RWPE1 (cell line): ENCODE data around the gene SLC7A1.

Source experiments
- CTCF ChIA-PET: fragments of 350-600 bp; sonication (Branson Sonifier 250); formaldehyde crosslinking; extraction: SDS; loops from one replicate; lab custom pipeline; 2021; lab: Yijun Ruan, JAX
- POLR2A ChIA-PET: fragments of 400-600 bp; formaldehyde crosslinking; extraction: SDS; loops from one replicate; lab custom pipeline; 2020; ENCODE audit warnings: antibody characterized with exemption; ENCODE audit not compliant: low non-redundant PET; lab: Yijun Ruan, JAX
- DNase-seq: peaks from one replicate; pipeline ENCODE4 v3.0.0; 2012; ENCODE audit warnings: low spot score
- H3K27ac ChIP-seq: fragments of 450-650 bp; 2 replicates; pipeline ENCODE4 v1.5.1; 2017
- CTCF ChIP-seq: fragments of 450-650 bp; conservative IDR thresholded peaks from 2 replicates; pipeline ENCODE4 v1.5.1; 2017; ENCODE audit warnings: low read depth, mild to moderate bottlenecking

The SLC7A1 gene

DNA sequence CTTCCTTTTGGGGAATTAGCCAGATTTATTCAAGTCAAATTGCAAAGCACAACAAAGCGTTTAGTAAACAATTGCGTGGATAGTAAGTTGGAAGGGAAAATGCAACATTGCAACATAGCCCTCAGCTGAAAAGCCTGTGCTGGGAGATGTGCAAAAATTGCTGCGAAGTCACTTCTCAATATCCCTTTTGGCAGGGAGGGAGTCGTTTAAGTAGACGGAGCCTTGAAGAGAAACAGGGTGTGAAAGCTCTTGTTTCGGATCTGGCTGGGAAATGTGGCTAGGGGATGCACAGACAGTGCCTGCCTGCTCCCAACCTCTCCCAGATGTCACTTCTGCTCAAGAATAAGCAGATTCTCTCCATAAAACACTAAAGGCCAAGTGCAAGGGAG, 56.8 kb downstream of the SLC7A1 start:
- TF ChIP-seq CTCF = no peak
- ChIA-PET POLR2A (no interaction called here), CTCF (interaction anchor here (0.7 kb wide), 1 partner anchor 17 kb away, joined by 3 read pairs; no protein-coding TSS in a partner anchor)

GRCh38 chr13:29537736-29538651, 57.5 kb downstream of the SLC7A1 start:
- DNase-seq = no peak
- TF ChIP-seq CTCF = no peak
- ChIA-PET CTCF (interaction anchor here (0.7 kb wide), 2 partner anchors 18 to 231 kb away, joined by 3 read pairs; no protein-coding TSS in a partner anchor), POLR2A (no interaction called here)
- H3K27ac ChIP-seq = peak overlapping the region; percentile 24

More for the DNA sequence above, 56.8 kb downstream of the SLC7A1 start:
- DNase-seq = no peak
- H3K27ac ChIP-seq = peak overlapping the region; percentile 24

DNA sequence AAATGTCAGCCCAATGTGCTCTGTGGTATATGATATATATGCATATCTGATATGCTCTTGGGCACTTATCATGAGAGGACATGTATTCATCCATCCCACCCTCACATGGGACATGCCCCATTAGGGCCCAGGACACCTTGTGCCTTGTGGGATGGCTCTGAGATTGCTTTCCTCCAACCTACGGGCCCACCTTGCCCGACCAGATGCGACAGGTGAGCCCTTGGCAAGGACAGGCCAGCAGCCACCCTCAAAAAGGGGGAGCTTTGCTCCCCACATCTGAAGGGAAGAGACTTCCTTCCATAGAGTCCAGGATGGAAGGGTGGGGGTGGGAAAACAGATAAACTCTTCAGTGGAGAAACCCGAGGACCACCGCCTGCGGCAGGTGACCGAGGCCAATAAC, 58.6 kb downstream of the SLC7A1 start:
- POLR2A ChIA-PET = no interaction called here
- DNase-seq = no peak
- no peak overlapping the region for H3K27ac ChIP-seq
- CTCF ChIA-PET = no interaction called here
- no peak for TF ChIP-seq CTCF

- ChIA-PET CTCF (interaction anchor here (1.0 kb wide), 1 partner anchor 27 kb away, joined by 5 read pairs; no protein-coding TSS in a partner anchor), POLR2A (no interaction called here)
- H3K27ac ChIP-seq = no peak overlapping the region
- DNase-seq = no peak
- TF ChIP-seq CTCF = no peak
Observed at GRCh38 chr13:29535663-29536655, 59.5 kb downstream of the SLC7A1 start.

DNA sequence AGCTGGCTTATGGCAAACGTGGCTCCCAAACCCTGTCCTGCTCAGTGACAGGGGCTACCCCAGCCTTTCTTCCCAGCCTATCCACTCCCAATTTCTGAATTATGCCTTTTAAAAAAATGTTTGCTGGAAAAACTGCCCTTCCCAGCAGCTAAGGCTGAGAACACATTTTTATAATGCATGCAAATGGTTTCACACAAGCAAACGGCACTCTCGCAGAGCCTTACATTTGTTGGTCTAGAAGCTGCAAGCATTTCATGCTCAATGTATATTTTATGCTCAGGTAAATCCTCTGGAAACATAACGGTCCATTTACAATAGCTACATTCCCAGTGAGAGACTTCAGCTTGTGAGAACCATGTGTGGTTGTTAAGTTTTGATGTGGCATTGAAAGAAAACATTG, 61.4 kb downstream of the SLC7A1 start:
- CTCF ChIA-PET = interaction anchor here (0.7 kb wide), 3 partner anchors 8 to 842 kb away, joined by 3 read pairs; partner anchors contain the start of gene SLC7A1

More for the DNA sequence above, 61.4 kb downstream of the SLC7A1 start:
- POLR2A ChIA-PET = no interaction called here
- no peak for TF ChIP-seq CTCF
- no peak overlapping the region for H3K27ac ChIP-seq
- no peak for DNase-seq
